Naive thymus-derived CD4-positive, alpha-beta T cell (primary cell): Measurements from ENCODE around the gene ITPR1. TPM values are rescaled to one million over a fixed set of nuclear protein-coding genes. Genes with fewer than 3 reads are reported as not detected.

Experiments
- ATAC-seq: fragments of 150-1000 bp; cut with Tn5 transposase; 2 replicates; pipeline ENCODE4 v1.10.0; 2021; ENCODE audit warnings: mild to moderate bottlenecking, moderate library complexity
- CTCF ChIA-PET: fragments of 350-600 bp; sonication (Branson Sonifier 250); formaldehyde crosslinking; loops from one replicate; lab custom pipeline; 2021; ENCODE audit warnings: antibody characterized with exemption; lab: Charles Lee
- POLR2A ChIA-PET: fragments of 350-600 bp; sonication (Branson Sonifier 250); formaldehyde crosslinking; loops from one replicate; lab custom pipeline; 2021; ENCODE audit warnings: antibody characterized with exemption, inconsistent platforms; lab: Charles Lee
- DNase-seq, 9 donors: peaks; one replicate each; pipeline versions ENCODE4 v3.0.0 to v3.0.0-alpha.2; 2020 to 2022; ENCODE audit warnings: mixed read lengths in 1 of 9
- H3K27ac ChIP-seq: one replicate; pipeline ENCODE4 v1.7.0; 2013; ENCODE audit warnings: mild to moderate bottlenecking, low read depth, low read length, moderate library complexity
- H3K27me3 ChIP-seq, 2 donors: one replicate each; pipeline ENCODE4 v1.7.0; 2013; ENCODE audit warnings: low read length in 2 of 2, mild to moderate bottlenecking in 2 of 2, moderate library complexity in 2 of 2; ENCODE audit not compliant: control insufficient read depth in 2 of 2, insufficient read depth in 2 of 2
- H3K36me3 ChIP-seq, 3 experiments: 1 replicate in 2 of 3; 2 replicates in 1 of 3; pipeline ENCODE4 v1.7.0; 2013; ENCODE audit warnings: low read length in 3 of 3, mild to moderate bottlenecking in 3 of 3, moderate library complexity in 1 of 3; ENCODE audit not compliant: insufficient read depth in 3 of 3, control insufficient read depth in 2 of 3
- H3K4me1 ChIP-seq, 2 donors: one replicate each; pipeline ENCODE4 v1.7.0; 2013; ENCODE audit warnings: low read length in 2 of 2, mild to moderate bottlenecking in 2 of 2, moderate library complexity in 1 of 2; ENCODE audit not compliant: control insufficient read depth in 2 of 2, insufficient read depth in 2 of 2
- H3K4me3 ChIP-seq: 2 replicates; pipeline ENCODE4 v1.7.0; 2013; ENCODE audit warnings: mild to moderate bottlenecking, low read length
- H3K9me3 ChIP-seq, 3 experiments: 1 replicate in 2 of 3; 2 replicates in 1 of 3; pipeline ENCODE4 v1.7.0; 2013; ENCODE audit warnings: low read length in 3 of 3; ENCODE audit not compliant: control insufficient read depth in 2 of 3
- H3K27ac Mint-ChIP-seq, 9 donors: one replicate each; pipeline ENCODE4 v1.8.0; 2020 to 2022; ENCODE audit warnings: mixed read lengths in 9 of 9, mild to moderate bottlenecking in 8 of 9, moderate library complexity in 5 of 9, inconsistent platforms in 2 of 9
- H3K27me3 Mint-ChIP-seq, 5 donors: one replicate each; pipeline ENCODE4 v1.8.0; 2021 to 2022; ENCODE audit warnings: mixed read lengths in 5 of 5, mild to moderate bottlenecking in 1 of 5
- H3K36me3 Mint-ChIP-seq, 5 donors: one replicate each; pipeline ENCODE4 v1.8.0; 2020 to 2022; ENCODE audit warnings: mixed read lengths in 5 of 5, mild to moderate bottlenecking in 3 of 5, inconsistent platforms in 1 of 5
- H3K4me1 Mint-ChIP-seq, 7 donors: one replicate each; pipeline ENCODE4 v1.8.0; 2020 to 2022; ENCODE audit warnings: mixed read lengths in 7 of 7, mild to moderate bottlenecking in 3 of 7, inconsistent platforms in 1 of 7
- H3K4me3 Mint-ChIP-seq, 10 donors: one replicate each; pipeline ENCODE4 v1.8.0; 2020 to 2022; ENCODE audit warnings: mild to moderate bottlenecking in 10 of 10, mixed read lengths in 10 of 10, moderate library complexity in 6 of 10, inconsistent platforms in 2 of 10
- H3K9me3 Mint-ChIP-seq, 11 donors: one replicate each; pipeline ENCODE4 v1.8.0; 2020 to 2022; ENCODE audit warnings: mixed read lengths in 11 of 11, mild to moderate bottlenecking in 4 of 11, inconsistent platforms in 1 of 11, moderate library complexity in 1 of 11
- intact Hi-C, 2 donors: fragments of 100-400 bp; cut with micrococcal nuclease; formaldehyde crosslinking; loops; one replicate each; pipeline ENCODE4 v1.15.1; 2023
- polyA plus RNA-seq, 2 donors: library from polyadenylated mRNA; unstranded; fragments of 300-500 nt; fragmentation: Illumina TruSeq; gene quantifications; one replicate each; pipeline ENCODE4 v1.2.3, GENCODE V29; 2021
- total RNA-seq, 6 experiments: library from RNA in 5 of 6; stranded (reverse) in 5 of 6; gene quantifications; 1 replicate in 5 of 6; 2 replicates in 1 of 6; pipeline ENCODE4 v1.2.3 and lab custom pipeline; 2021 to 2026

ITPR1 gene
- total and polyA plus RNA-seq, 7 experiments from 2014 or later, result 15.1 to 118 (median 83.8) TPM

DNA sequence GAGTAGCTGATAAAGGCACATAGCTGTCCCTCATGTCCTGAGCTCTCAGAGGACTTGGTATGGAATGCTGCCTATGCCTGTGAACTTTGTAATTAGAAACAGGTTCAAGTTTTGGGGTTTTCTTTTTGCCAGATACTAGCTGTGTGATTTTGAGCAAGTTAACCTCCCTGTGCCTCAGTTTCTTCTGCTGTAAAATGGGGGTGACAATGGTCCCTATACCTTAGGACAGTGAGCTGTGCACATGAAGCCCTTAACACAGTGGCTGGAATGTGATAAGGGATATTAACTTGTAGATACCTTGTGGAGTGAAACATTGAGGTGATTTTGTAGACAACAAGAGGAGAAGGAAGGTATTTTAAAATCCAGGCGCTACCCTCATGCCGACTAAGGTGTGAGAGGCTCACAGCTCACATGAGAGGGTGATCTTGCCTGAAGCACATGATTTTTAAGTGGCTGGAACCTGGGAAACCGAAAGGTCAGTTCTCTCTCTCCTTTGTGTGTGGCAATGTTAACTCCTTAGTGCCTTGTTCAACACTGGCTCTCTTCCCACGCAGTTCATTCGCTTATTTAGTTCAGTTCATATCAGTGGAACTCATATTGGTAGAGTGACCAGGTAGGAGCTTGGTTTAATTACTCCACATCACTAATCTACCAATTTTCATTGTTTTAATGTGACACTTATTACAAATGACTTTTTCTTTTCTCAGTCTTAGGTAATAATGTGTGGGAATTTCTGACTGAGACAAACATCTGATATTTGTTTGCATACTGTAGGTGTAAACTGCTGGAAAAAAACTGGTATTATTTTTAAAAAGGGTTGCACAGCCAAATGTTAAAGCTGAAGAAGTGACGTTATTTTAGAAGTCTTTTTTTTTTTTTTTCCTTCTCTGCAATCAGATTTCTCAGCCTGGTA is 236.2 kb downstream of the ITPR1 start:
- ChIA-PET POLR2A (no interaction called here), CTCF (interaction anchor here (1.3 kb wide), 1 partner anchor 18 kb away, joined by 5 read pairs; no protein-coding TSS in a partner anchor)
- H3K27ac ChIP-seq, result no peak overlapping the region
- DNase-seq, result no peak
- H3K4me3 ChIP-seq, result no peak overlapping the region
- no peaks in the 10 kb centered on the region for H3K4me1 ChIP-seq
- H3K9me3 ChIP-seq, result no peaks in the 10 kb centered on the region
- Mint-ChIP-seq H3K4me1 (peaks cover 0 to 70% (median 6%) of the 10 kb centered on the region in 7 donors), H3K9me3 (no peaks in the 10 kb centered on the region), H3K27me3 (no peaks in the 10 kb centered on the region), H3K4me3 (no peak overlapping the region), H3K36me3 (peaks cover 0 to 60% (median 22%) of the 10 kb centered on the region in 5 donors), H3K27ac (peak overlapping the region in 1 of 9 donors; percentile 13)
- no peak for ATAC-seq
- no peaks in the 10 kb centered on the region for H3K27me3 ChIP-seq
- peaks cover 0 to 28% (median 0%) of the 10 kb centered on the region in 3 experiments for H3K36me3 ChIP-seq
- intact Hi-C loops, result loop anchor here in 1 of 2 donors (10.0 kb wide), 1 partner anchor 455 kb away; the partner anchor contains the start of gene EDEM1

DNA sequence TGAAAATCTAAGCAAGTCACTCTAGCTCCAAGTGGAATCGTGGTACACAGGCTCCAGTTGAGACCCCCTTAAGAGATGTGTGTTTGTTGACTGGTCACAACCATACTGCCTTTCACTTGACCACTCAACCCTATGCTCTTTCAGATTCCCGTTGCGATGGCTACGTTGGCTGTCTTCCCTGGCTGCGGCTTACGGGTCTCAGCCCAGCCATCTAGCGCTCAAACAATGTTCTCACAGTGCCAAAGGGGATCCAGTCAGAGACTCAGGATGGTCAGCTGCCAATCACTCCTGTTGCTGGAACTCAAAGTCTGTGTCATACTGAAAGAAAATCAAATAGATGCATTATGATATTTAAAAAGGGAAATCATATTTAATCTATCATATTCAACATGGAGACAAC is 237.6 kb downstream of the ITPR1 start:
- no peak overlapping the region for H3K27ac ChIP-seq
- no peak overlapping the region for H3K4me3 Mint-ChIP-seq
- intact Hi-C loops, result no loop called here
- no peak for DNase-seq
- H3K4me1 Mint-ChIP-seq, result peaks cover 0 to 69% (median 18%) of the 10 kb centered on the region in 7 donors
- peaks cover 0 to 26% (median 0%) of the 10 kb centered on the region in 3 experiments for H3K36me3 ChIP-seq
- H3K4me3 ChIP-seq, result no peak overlapping the region
- H3K9me3 Mint-ChIP-seq, result no peaks in the 10 kb centered on the region
- no peaks in the 10 kb centered on the region for H3K4me1 ChIP-seq
- peaks cover 0 to 62% (median 22%) of the 10 kb centered on the region in 5 donors for H3K36me3 Mint-ChIP-seq
- ChIA-PET CTCF (no interaction called here), POLR2A (no interaction called here)
- no peak for ATAC-seq
- H3K27me3 ChIP-seq, result no peaks in the 10 kb centered on the region
- no peaks in the 10 kb centered on the region for H3K9me3 ChIP-seq
- no peaks in the 10 kb centered on the region for H3K27me3 Mint-ChIP-seq
- no peak overlapping the region for H3K27ac Mint-ChIP-seq

DNA sequence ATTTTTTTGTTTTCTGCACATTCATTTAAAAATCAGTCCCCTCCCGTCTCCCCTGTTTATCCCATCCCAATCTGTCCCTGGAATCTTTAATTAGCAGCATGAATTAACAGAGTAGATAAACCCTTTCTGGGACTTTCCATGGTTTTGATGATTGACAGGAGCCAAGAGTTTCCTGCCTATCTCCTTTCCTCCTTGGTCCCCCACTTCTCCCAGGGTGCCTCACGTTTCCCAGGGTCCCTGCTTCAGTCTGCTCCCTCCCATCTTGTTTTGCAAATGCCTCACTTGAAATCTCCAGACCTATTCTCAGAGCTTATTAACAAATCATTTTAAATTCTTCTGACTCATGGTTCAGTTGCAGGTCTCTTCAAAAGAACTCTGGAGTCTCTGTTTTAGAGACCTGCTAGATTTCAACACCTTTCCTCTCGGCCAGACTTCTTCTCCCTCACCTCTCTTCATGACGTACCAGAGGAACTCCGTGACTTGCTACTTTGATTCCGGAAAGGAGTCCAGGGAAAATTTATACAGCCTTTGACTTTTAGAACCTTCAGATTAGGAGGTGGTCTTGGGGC is 238.5 kb downstream of the ITPR1 start:
- Mint-ChIP-seq H3K4me3 (no peak overlapping the region), H3K27ac (peak overlapping the region in 2 of 9 donors; percentile 47 to 73), H3K36me3 (peaks cover 0 to 64% (median 29%) of the 10 kb centered on the region in 5 donors), H3K27me3 (no peaks in the 10 kb centered on the region), H3K4me1 (peaks cover 6 to 72% (median 26%) of the 10 kb centered on the region in 7 donors), H3K9me3 (no peaks in the 10 kb centered on the region)
- H3K27me3 ChIP-seq, result no peaks in the 10 kb centered on the region
- H3K27ac ChIP-seq, result no peak overlapping the region
- ATAC-seq, result no peak
- CTCF ChIA-PET, result no interaction called here
- intact Hi-C loops, result no loop called here
- H3K4me3 ChIP-seq, result no peak overlapping the region
- no peak for DNase-seq
- peaks cover 0 to 26% (median 0%) of the 10 kb centered on the region in 3 experiments for H3K36me3 ChIP-seq
- peaks cover under 1 to 7% of the 10 kb centered on the region in 2 donors for H3K4me1 ChIP-seq
- POLR2A ChIA-PET, result no interaction called here
- no peaks in the 10 kb centered on the region for H3K9me3 ChIP-seq

DNA sequence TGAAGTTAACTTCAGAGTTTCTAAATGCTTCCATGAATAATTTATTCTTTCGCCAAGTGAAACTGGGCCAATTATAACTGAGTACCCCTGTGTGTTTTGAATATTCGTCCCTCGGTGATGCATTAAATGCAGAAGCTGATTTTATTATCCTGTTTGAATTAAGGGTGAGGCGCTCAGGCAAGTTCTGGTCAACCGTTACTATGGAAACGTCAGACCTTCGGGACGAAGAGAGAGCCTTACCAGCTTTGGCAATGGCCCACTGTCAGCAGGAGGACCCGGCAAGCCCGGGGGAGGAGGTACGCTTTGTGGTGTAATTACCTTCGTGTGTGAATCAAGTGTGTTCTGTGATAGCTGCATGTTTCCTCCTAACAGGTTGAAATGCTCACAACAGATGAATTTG is 239.8 kb downstream of the ITPR1 start:
- Histone ChIP-seq H3K27me3 (no peaks in the 10 kb centered on the region), H3K36me3 (peaks cover 0 to 22% (median 0%) of the 10 kb centered on the region in 3 experiments), H3K9me3 (no peaks in the 10 kb centered on the region), H3K27ac (no peak overlapping the region), H3K4me3 (no peak overlapping the region), H3K4me1 (peaks cover 8 to 16% of the 10 kb centered on the region in 2 donors)
- ChIA-PET POLR2A (no interaction called here), CTCF (no interaction called here)
- Mint-ChIP-seq H3K27me3 (no peaks in the 10 kb centered on the region), H3K4me1 (peaks cover 19 to 78% (median 39%) of the 10 kb centered on the region in 7 donors), H3K9me3 (peaks cover 0 to 2% (median 0%) of the 10 kb centered on the region in 11 donors), H3K36me3 (peaks cover 0 to 70% (median 42%) of the 10 kb centered on the region in 5 donors), H3K27ac (no peak overlapping the region), H3K4me3 (no peak overlapping the region)
- no peak for DNase-seq
- no peak for ATAC-seq
- intact Hi-C loops, result no loop called here

DNA sequence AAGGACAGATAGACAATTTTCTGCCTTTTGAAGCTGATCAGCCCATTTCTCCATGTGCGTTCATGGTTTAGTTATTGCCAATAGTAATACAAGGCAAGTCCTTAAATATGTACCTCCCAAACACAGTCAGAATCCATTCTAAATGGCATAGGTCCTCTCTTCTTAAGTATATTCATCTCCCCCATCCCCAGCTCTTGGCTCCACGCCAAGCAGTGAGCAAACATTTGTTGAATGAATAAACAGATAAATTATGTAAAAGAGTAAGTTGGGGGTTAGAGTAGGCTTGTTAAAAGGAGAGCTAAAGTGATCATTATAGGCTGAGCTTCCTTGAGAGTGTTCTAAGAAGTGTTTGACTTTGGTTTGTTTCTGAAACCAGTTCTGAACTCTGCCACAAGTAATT is 241.3 kb downstream of the ITPR1 start:
- intact Hi-C loops, result no loop called here
- H3K36me3 ChIP-seq, result peaks cover 0 to 23% (median 0%) of the 10 kb centered on the region in 3 experiments
- H3K36me3 Mint-ChIP-seq, result peaks cover 0 to 76% (median 51%) of the 10 kb centered on the region in 5 donors

DNA sequence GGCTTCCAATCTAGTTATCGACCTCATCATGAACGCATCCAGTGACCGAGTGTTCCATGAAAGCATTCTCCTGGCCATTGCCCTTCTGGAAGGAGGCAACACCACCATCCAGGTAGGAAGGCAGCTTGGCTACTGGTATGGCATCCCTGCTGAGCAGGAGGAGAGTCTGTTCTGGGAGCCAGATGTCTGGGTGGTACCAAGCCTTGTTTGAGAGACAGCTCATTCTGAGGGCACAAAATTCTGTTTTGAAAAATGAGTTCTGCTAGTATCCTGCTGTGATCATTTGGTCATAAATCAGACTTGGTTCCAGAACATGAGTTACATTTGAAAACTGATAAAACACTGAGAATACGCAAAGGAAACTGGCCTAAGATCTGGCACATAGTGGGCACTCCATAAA is 242.1 kb downstream of the ITPR1 start:
- H3K27ac ChIP-seq, result no peak overlapping the region
- peaks cover 28 to 35% of the 10 kb centered on the region in 2 donors for H3K4me1 ChIP-seq
- no peak for DNase-seq
- H3K36me3 ChIP-seq, result peaks cover 0 to 23% (median 0%) of the 10 kb centered on the region in 3 experiments
- Mint-ChIP-seq H3K4me3 (peak overlapping the region in 2 of 10 donors; percentile 26 to 50), H3K4me1 (peaks cover 39 to 86% (median 61%) of the 10 kb centered on the region in 7 donors), H3K27ac (peak overlapping the region in 5 of 9 donors; percentile 7 to 73 (median 37)), H3K27me3 (no peaks in the 10 kb centered on the region), H3K36me3 (peaks cover 4 to 78% (median 52%) of the 10 kb centered on the region in 5 donors), H3K9me3 (peaks cover 0 to 10% (median 4%) of the 10 kb centered on the region in 11 donors)
- H3K9me3 ChIP-seq, result peaks cover 0 to 10% (median 0%) of the 10 kb centered on the region in 3 experiments
- H3K27me3 ChIP-seq, result no peaks in the 10 kb centered on the region
- CTCF ChIA-PET, result interaction anchor here (1.6 kb wide), 1 partner anchor 24 kb away, joined by 6 read pairs; no protein-coding TSS in a partner anchor
- no peak overlapping the region for H3K4me3 ChIP-seq
- POLR2A ChIA-PET, result no interaction called here
- no peak for ATAC-seq
- intact Hi-C loops, result loop anchor here in 1 of 2 donors (5.0 kb wide), 1 partner anchor 87 kb away; no protein-coding TSS in a partner anchor

More for the DNA sequence above, 241.3 kb downstream of the ITPR1 start:
- H3K27me3 ChIP-seq, result no peaks in the 10 kb centered on the region
- peaks cover 20 to 27% of the 10 kb centered on the region in 2 donors for H3K4me1 ChIP-seq
- ATAC-seq (no peak), DNase-seq (no peak)
- no peak overlapping the region for H3K4me3 ChIP-seq
- Mint-ChIP-seq H3K27me3 (no peaks in the 10 kb centered on the region), H3K27ac (peak overlapping the region in 6 of 9 donors; percentile 0 to 73 (median 23)), H3K9me3 (peaks cover 0 to 7% (median 0%) of the 10 kb centered on the region in 11 donors), H3K4me1 (peaks cover 31 to 79% (median 53%) of the 10 kb centered on the region in 7 donors), H3K4me3 (peak overlapping the region in 1 of 10 donors; percentile 50)
- CTCF ChIA-PET, result interaction anchor here (1.6 kb wide), 1 partner anchor 23 kb away, joined by 6 read pairs; no protein-coding TSS in a partner anchor
- no peak overlapping the region for H3K27ac ChIP-seq
- H3K9me3 ChIP-seq, result peaks cover 0 to 5% (median 0%) of the 10 kb centered on the region in 3 experiments
- POLR2A ChIA-PET, result no interaction called here
